Heart right ventricle (tissue), 16 donors: ENCODE data around the gene PPP1R26. TPM values are rescaled to one million over a fixed set of nuclear protein-coding genes. Genes with fewer than 3 reads are reported as not detected.

Source experiments
- ATAC-seq, 8 donors: fragments of 200-7000 bp; cut with Tn5 transposase; one replicate each; pipeline ENCODE4 v1.9.1; 2020; ENCODE audit warnings: mild to moderate bottlenecking in 8 of 8, moderate library complexity in 8 of 8, moderate number of reproducible peaks in 1 of 8
- DNase-seq, 2 donors: peaks; one replicate each; pipeline ENCODE4 v3.0.0-alpha.2; 2020
- H3K27ac ChIP-seq, 10 donors: fragments of 200-600 bp; sonication (generic) in 2 of 10; one replicate each; pipeline versions ENCODE4 v1.5.0 to v1.8.0; 2020 to 2022; ENCODE audit warnings: mild to moderate bottlenecking in 3 of 10
- H3K27me3 ChIP-seq, 7 donors: fragments of 200-600 bp; one replicate each; pipeline ENCODE4 v1.8.0; 2021 to 2022; ENCODE audit warnings: mild to moderate bottlenecking in 2 of 7
- H3K36me3 ChIP-seq, 9 donors: fragments of 200-600 bp; sonication (generic) in 1 of 9; one replicate each; pipeline versions ENCODE4 v1.5.0 to v1.8.0; 2020 to 2022; ENCODE audit warnings: mild to moderate bottlenecking in 2 of 9
- H3K4me1 ChIP-seq, 9 donors: fragments of 200-600 bp; sonication (generic) in 1 of 9; one replicate each; pipeline versions ENCODE4 v1.5.0 to v1.8.0; 2020 to 2022; ENCODE audit warnings: mild to moderate bottlenecking in 4 of 9
- H3K4me3 ChIP-seq, 10 donors: fragments of 200-600 bp; sonication (generic) in 2 of 10; one replicate each; pipeline versions ENCODE4 v1.5.0 to v1.8.0; 2020 to 2022; ENCODE audit warnings: mild to moderate bottlenecking in 7 of 10, moderate library complexity in 2 of 10
- H3K9me3 ChIP-seq, 11 donors: fragments of 200-600 bp in 10 of 11; sonication (generic) in 2 of 11; one replicate each; pipeline versions ENCODE4 v1.5.0 to v1.8.0; 2013 to 2022; ENCODE audit warnings: mild to moderate bottlenecking in 2 of 11, control low read depth in 1 of 11, moderate library complexity in 1 of 11
- WGBS, 2 donors: extraction: QIAGEN DNeasy Blood & Tissue Kit; methylation state at CpG; one replicate each; pipeline ENCODE4 v1.1.7; 2013; ENCODE audit warnings: inconsistent platforms in 1 of 2; 5-methylcytosine and 5-hydroxymethylcytosine counted together
- intact Hi-C, 10 donors: fragments of 100-400 bp; cut with DNase I; formaldehyde crosslinking; loops; one replicate each; pipeline versions ENCODE4 v1.11.1 to v1.14.2; 2022
- polyA plus RNA-seq, 2 donors: library from polyadenylated mRNA; stranded (reverse); fragments of 200-250 nt; gene quantifications; one replicate each; pipeline ENCODE4 v1.2.3, GENCODE V29; 2013
- total RNA-seq, 10 donors: library from RNA; stranded (reverse); fragmentation: NEBNext Ultra II Directional in 3 of 10; extraction: Animal tissue kit (Norgen Biotek cat#: 25700) in 3 of 10; gene quantifications; one replicate each; pipeline versions ENCODE4 v1.2.1 to v1.2.4, GENCODE V29; 2021 to 2023
- TF ChIP-seq, protein P1 (sequence below), 9 donors: fragments of 200-600 bp; sonication (generic) in 2 of 9; IDR thresholded peaks; one replicate each; pipeline versions ENCODE4 v1.5.0 to v1.8.0; 2021 to 2022; ENCODE audit warnings: antibody characterized with exemption in 9 of 9, mild to moderate bottlenecking in 5 of 9, moderate library complexity in 1 of 9
- donor health status: Arrhythmogenic right ventricular cardiomyopathy.
- donor health status: ischemic (EF 13 %, LVEDD 7.1; RV severe dilation, severe dysfunction).
- donor health status: healthy with polysubstance abuse.
- donor health status: DM: no; HTN: yes; CAD: no.
- donor health status: DM: no; HTN: no; CAD: no.
- donor health status: ischemic (EF 25% LVEDD 6.9; RV normal size, moderate dysfunction).
- donor health status: ischemic (EF 25% LVEDD 5.7; RV mildly dilated, moderate dysfunction).
- donor health status: healthy.
- donor health status: DM: yes; HTN: yes; CAD: no.
- donor health status: Ischemic cardiomyopathy.
- donor health status: ischemic (EF 35%, LVEDD 5.7; RV mildly dilated, moderate dysfunction).
- donor health status: nonischemic (EF 11% LVEDD 7.7; RV severe dilation, severe dysfunction).
- donor health status: DM: yes; HTN: yes; CAD: no.
- donor health status: PGD.
- donor health status: ischemic (EF 29% LVEDD 5.4; RV normal size, mild dysfunction).
- donor health status: nonischemic (EF 23%, LVEDD 6.1; RV moderate dilation, normal function).

The PPP1R26 gene
- total and polyA plus RNA-seq, 12 donors, result 7.5 to 26.7 (median 20.6) TPM

DNA sequence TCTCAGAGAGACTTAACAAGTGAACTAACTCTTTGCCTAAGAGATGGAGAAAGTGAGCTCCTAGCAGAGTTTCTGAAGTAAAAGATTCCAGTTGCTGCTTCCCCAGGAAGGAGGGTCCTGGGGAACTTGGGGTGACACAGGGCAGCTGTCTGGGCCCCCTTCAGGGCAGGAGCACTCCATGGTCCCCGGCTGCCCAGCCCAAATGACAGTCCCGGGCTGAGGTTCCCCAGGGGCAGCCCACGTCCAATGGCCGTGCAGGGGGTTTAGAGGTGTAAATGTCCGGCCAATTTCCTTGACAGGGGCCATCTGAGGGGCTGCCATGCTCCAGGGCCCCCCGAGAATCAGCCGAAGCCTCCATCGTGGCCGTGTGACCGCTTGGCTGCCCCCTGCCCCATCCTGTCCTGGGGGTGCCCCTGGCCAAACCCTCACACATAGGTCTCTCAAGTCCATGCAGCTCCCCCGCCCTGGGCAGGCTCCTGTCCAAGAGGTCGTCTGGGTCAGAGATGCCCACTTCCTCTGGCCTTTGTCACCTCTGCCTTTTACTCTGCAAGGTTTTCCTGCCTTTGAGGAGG lies 5.5 kb upstream of the PPP1R26 start:
- ATAC-seq (no peak), DNase-seq (no peak)
- H3K27ac ChIP-seq, result no peak overlapping the region
- WGBS, 2 donors, result 68% methylated on average over 12 of the region's 12 CpGs
- H3K4me1 ChIP-seq, result peaks cover 0 to 9% (median 3%) of the 10 kb centered on the region in 9 donors
- peaks cover 0 to 13% (median 5%) of the 10 kb centered on the region in 7 donors for H3K27me3 ChIP-seq
- no peak overlapping the region for H3K4me3 ChIP-seq
- TF ChIP-seq, protein P1, sequence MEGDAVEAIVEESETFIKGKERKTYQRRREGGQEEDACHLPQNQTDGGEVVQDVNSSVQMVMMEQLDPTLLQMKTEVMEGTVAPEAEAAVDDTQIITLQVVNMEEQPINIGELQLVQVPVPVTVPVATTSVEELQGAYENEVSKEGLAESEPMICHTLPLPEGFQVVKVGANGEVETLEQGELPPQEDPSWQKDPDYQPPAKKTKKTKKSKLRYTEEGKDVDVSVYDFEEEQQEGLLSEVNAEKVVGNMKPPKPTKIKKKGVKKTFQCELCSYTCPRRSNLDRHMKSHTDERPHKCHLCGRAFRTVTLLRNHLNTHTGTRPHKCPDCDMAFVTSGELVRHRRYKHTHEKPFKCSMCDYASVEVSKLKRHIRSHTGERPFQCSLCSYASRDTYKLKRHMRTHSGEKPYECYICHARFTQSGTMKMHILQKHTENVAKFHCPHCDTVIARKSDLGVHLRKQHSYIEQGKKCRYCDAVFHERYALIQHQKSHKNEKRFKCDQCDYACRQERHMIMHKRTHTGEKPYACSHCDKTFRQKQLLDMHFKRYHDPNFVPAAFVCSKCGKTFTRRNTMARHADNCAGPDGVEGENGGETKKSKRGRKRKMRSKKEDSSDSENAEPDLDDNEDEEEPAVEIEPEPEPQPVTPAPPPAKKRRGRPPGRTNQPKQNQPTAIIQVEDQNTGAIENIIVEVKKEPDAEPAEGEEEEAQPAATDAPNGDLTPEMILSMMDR (IDR thresholded peaks at IDR 0.05), result no peak
- H3K36me3 ChIP-seq, result no peaks in the 10 kb centered on the region
- intact Hi-C loops, result no loop called here
- H3K9me3 ChIP-seq, result no peaks in the 10 kb centered on the region

DNA sequence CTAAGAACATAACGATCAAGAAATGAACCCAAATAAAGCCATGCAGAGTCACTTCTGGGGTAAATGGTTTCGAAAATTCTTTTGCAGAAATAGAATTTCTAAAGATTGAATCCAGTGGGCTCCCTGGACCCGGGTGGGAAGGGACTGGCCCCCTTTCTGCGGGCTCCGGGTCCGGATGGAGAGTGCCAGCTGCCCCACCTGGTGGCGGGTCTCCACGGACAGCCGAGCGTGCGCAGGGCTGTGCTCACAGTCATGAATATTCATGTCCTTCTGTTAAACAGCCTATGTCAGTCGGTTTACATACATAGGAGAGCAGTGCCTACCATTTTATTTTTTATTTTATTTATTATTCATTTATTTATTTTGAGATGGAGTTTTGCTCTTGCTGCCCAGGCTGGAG lies 4.7 kb upstream of the PPP1R26 start:
- TF ChIP-seq, protein P1 (IDR thresholded peaks at IDR 0.05), result peak in 7 of 9 donors; percentile 24 to 53 (median 47)
- Histone ChIP-seq H3K36me3 (no peaks in the 10 kb centered on the region), H3K27ac (no peak overlapping the region), H3K27me3 (peaks cover 0 to 7% (median under 1%) of the 10 kb centered on the region in 7 donors), H3K4me1 (peaks cover 0 to 9% (median 3%) of the 10 kb centered on the region in 9 donors), H3K9me3 (no peaks in the 10 kb centered on the region), H3K4me3 (no peak overlapping the region)
- no peak for ATAC-seq
- WGBS, 2 donors, result 23 to 29% methylated on average over 12 of the region's 12 CpGs
- intact Hi-C loops, result no loop called here
- DNase-seq, result no peak

DNA sequence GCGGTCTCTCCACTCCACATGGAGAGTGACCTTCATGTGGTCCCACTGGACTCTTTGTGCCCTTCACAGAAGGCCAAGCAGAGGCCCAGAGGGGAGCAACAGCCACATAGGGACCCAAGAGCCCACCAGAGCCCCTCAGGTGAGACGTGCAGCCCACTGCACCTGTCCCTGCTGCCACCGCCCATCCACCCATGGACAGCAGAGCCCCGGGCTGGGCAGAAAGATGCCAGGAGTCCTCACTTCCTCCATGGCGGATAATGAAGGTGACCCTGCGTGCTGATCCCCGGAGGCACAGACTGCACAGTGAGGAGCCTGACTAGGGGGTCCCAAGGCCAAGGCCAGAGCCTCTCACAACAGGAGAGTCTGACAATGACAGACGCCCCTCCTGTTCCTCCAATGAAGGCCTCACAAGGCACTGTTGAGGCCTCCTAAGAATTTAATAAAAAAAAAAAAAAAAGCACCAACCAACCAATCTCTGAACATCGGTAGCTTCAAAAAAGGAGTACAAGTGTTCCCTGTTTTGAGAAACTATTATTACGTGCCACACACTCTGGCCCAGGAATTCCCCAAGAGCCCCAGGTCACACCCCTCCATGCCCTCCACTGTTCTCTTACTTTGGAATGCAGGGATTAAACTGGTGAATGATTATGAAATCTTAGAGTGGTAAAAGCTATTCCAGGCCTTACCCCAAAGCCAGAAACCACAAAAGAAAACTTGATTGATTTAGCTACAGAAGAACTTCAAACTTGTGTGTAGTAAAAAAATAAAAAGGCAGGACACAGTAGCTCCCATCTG lies 2.8 kb upstream of the PPP1R26 start:
- 86 to 95% methylated on average over 10 of the region's 10 CpGs for WGBS, 2 donors
- DNase-seq (no peak), ATAC-seq (no peak)
- TF ChIP-seq, protein P1 (IDR thresholded peaks at IDR 0.05), result no peak
- Histone ChIP-seq H3K27me3 (peaks cover 0 to 24% (median 0%) of the 10 kb centered on the region in 7 donors), H3K27ac (no peak overlapping the region), H3K9me3 (no peaks in the 10 kb centered on the region), H3K4me3 (no peak overlapping the region), H3K4me1 (peaks cover 5 to 24% (median 15%) of the 10 kb centered on the region in 9 donors), H3K36me3 (no peaks in the 10 kb centered on the region)
- intact Hi-C loops, result no loop called here

- ATAC-seq, result peak in 1 of 8 donors; percentile 12
- WGBS, 2 donors, result 58 to 62% methylated on average over 10 of the region's 10 CpGs
- intact Hi-C loops, result no loop called here
Measured at GRCh38 chr9:135478191-135478590, 1.4 kb upstream of the PPP1R26 start.

More at GRCh38 chr9:135478191-135478590, 1.4 kb upstream of the PPP1R26 start:
- no peaks in the 10 kb centered on the region for H3K9me3 ChIP-seq
- H3K27me3 ChIP-seq, result peaks cover 0 to 25% (median 0%) of the 10 kb centered on the region in 7 donors
- TF ChIP-seq, protein P1 (IDR thresholded peaks at IDR 0.05), result no peak
- peaks cover 0 to 4% (median 0%) of the 10 kb centered on the region in 9 donors for H3K36me3 ChIP-seq
- DNase-seq, result no peak
- H3K4me1 ChIP-seq, result peaks cover 5 to 29% (median 15%) of the 10 kb centered on the region in 9 donors
- H3K27ac ChIP-seq, result peak overlapping the region in 4 of 10 donors; percentile 69 to 90 (median 84)
- peak overlapping the region in 2 of 10 donors; percentile 64 to 71 for H3K4me3 ChIP-seq
